ENCODE measurements around the gene DOCK1. TPM values are rescaled to one million over a fixed set of nuclear protein-coding genes. Genes with fewer than 3 reads are reported as not detected.

The DOCK1 gene
- total RNA-seq, 6 experiments from 2014 or later, result 50.6 to 59.9 (median 54.7) TPM

DNA sequence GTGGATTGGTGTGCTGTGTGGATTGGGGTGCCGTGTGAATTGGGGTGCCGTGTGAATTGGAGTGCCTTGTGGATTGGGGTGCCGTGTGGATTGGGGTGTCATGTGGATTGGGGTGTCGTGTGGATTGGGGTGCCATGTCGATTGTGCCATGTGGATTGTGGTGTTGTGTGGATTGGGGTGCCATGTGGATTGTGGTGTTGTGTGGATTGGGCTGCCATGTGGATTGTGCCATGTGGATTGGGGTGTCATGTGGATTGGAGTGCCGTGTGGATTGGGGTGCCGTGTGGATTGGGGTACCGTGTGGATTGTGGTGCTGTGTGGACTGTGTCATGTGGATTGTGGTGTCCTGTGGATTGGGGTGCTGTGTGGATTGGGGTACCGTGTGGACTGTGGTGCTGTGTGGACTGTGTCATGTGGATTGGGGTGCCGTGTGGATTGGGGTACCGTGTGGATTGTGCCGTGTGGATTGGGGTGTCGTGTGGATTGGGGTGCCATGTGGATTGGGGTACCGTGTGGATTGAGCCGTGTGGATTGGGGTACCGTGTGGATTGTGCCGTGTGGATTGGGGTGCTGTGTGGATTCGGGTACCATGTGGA, 523.3 kb downstream of the DOCK1 start:
- Mint-ChIP-seq H3K4me1 (ENCODE audit: low read depth) (peaks cover 14% of the 10 kb centered on the region), H3K36me3 (ENCODE audit: low read depth) (peaks cover 4% of the 10 kb centered on the region), H3K27ac (no peak overlapping the region), H3K9me3 (no peaks in the 10 kb centered on the region), H3K4me3 (no peak overlapping the region), H3K27me3 (ENCODE audit: insufficient read depth) (0 out of 2 replicates have a peak, but pooled peaks cover 2% of the 10 kb centered on the region)
- no peak for DNase-seq
- TF ChIP-seq, protein P1, sequence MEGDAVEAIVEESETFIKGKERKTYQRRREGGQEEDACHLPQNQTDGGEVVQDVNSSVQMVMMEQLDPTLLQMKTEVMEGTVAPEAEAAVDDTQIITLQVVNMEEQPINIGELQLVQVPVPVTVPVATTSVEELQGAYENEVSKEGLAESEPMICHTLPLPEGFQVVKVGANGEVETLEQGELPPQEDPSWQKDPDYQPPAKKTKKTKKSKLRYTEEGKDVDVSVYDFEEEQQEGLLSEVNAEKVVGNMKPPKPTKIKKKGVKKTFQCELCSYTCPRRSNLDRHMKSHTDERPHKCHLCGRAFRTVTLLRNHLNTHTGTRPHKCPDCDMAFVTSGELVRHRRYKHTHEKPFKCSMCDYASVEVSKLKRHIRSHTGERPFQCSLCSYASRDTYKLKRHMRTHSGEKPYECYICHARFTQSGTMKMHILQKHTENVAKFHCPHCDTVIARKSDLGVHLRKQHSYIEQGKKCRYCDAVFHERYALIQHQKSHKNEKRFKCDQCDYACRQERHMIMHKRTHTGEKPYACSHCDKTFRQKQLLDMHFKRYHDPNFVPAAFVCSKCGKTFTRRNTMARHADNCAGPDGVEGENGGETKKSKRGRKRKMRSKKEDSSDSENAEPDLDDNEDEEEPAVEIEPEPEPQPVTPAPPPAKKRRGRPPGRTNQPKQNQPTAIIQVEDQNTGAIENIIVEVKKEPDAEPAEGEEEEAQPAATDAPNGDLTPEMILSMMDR (IDR thresholded peaks at IDR 0.05), result no peak

DNA sequence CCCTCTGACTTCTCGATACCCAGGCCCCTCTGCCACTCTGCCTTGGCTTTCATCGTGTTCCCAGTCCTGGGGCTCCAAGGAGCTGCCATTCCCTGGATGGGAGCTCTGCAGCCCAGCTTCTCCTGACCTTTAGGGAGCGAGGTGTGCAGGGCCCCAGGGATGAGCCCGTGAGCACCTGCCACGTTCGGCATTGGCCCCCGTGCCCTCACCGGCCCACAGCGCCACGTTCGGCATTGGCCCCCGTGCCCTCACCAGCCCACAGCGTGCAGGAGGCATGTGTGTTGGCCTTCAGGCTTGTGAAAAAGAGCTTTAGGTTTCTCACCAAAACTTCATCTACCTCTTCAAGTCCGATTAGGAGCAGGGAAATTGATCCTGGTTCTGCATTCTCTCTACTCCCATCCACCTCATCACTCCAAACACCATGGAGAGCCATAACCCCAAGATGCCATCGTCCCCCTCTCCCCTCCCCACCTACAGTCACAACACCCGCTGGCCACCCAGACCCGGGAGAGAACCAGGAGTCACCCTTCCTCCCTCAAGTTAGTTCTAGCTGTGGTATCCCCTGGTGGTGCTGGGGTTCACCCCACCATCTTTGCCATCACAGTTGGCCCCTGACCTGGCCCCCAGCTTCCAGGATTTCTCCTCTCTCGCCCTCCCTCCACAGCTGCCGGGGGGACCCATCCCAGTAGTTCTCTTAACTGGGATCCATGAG, 524.5 kb downstream of the DOCK1 start:
- Mint-ChIP-seq H3K27ac (no peak overlapping the region), H3K4me3 (no peak overlapping the region), H3K36me3 (ENCODE audit: low read depth) (peaks cover 10% of the 10 kb centered on the region), H3K4me1 (ENCODE audit: low read depth) (peaks cover 1% of the 10 kb centered on the region), H3K9me3 (no peaks in the 10 kb centered on the region), H3K27me3 (ENCODE audit: insufficient read depth) (no peaks in the 10 kb centered on the region)
- no peak for DNase-seq
- TF ChIP-seq, protein P1 (IDR thresholded peaks at IDR 0.05), result no peak

DNA sequence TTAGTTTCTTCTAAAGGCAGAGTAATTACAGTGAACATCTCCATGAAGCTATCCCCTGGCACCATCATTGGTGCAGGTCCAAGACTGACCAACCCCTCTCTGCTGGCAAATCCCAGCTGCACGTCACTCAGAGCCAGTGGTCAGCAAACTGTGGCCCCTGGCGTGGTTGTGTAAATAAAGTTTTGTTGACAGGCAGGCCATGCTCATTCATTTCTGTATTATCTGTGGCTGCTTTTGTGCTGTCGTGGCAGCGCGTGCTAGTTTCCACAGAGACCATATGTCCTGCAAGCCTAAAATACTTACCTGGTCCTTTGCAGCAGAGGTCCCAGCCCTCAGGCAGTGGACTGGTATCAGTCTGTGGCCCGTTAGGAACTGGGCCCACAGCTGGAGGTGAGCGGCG, 526.3 kb downstream of the DOCK1 start:
- TF ChIP-seq, protein P1 (IDR thresholded peaks at IDR 0.05), result no peak
- Mint-ChIP-seq H3K36me3 (ENCODE audit: low read depth) (peaks cover 10% of the 10 kb centered on the region), H3K4me1 (ENCODE audit: low read depth) (no peaks in the 10 kb centered on the region), H3K4me3 (no peak overlapping the region), H3K9me3 (no peaks in the 10 kb centered on the region), H3K27ac (no peak overlapping the region), H3K27me3 (ENCODE audit: insufficient read depth) (no peaks in the 10 kb centered on the region)
- DNase-seq, result no peak

DNA sequence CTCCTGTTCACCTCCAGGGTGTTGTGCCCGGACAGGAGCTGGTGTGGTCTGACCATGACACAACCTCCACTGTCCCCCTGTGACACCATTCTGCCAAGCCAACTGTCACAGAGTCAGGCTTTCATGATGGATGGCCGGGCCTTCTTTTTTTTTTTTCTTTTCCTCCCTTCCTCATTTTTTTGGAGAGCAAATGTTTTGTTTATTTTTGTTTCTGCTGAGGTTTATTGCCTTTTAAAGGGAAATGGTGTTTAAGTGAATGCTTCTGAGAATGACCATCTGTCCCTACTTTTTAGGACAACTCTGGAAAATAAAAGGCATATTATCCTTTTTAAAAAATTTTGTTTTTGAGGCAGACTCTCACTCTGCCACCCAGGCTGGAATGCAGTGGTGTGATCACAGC, 528.8 kb downstream of the DOCK1 start:
- H3K9me3 Mint-ChIP-seq, result no peaks in the 10 kb centered on the region
- no peaks in the 10 kb centered on the region for H3K27me3 Mint-ChIP-seq (ENCODE audit: insufficient read depth)
- no peak overlapping the region for H3K27ac Mint-ChIP-seq
- H3K4me3 Mint-ChIP-seq, result no peak overlapping the region
- no peaks in the 10 kb centered on the region for H3K4me1 Mint-ChIP-seq (ENCODE audit: low read depth)
- TF ChIP-seq, protein P1 (IDR thresholded peaks at IDR 0.05), result no peak
- H3K36me3 Mint-ChIP-seq (ENCODE audit: low read depth), result peaks cover 16% of the 10 kb centered on the region
- no peak for DNase-seq

DNA sequence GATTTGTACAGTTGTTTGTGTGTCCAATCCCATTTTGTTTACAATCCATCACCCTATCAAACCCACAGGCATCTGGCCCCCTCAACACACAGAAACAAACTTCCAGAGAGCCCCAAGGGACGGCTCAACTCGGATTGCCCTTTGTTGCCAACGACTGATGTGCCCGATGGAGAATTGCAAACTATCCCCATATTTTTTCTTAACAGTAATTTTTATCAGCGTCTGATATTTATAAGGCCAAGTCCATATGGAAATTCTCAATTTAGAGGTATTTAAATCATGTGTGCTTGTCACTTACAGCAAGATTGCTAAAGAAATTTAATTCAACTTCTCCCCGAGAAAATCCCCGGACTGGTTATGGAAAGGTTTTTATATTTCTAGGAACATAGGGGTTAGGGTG, 530.0 kb downstream of the DOCK1 start:
- TF ChIP-seq, protein P1 (IDR thresholded peaks at IDR 0.05), result no peak
- Mint-ChIP-seq H3K27me3 (ENCODE audit: insufficient read depth) (no peaks in the 10 kb centered on the region), H3K4me3 (no peak overlapping the region), H3K27ac (no peak overlapping the region), H3K9me3 (no peaks in the 10 kb centered on the region), H3K36me3 (ENCODE audit: low read depth) (peaks cover 23% of the 10 kb centered on the region), H3K4me1 (ENCODE audit: low read depth) (no peaks in the 10 kb centered on the region)
- no peak for DNase-seq

All from HFFc6 (cell line).